IMR-90 (cell line): ENCODE data around the gene MCF2L2.

ENCODE experiments used
- CEBPB ChIP-seq: IDR thresholded peaks from 2 replicates; pipeline ENCODE4 v1.6.1; 2012; ENCODE audit warnings: low read depth, low read length, improper control_type of control experiment
- CHD1 ChIP-seq: IDR thresholded peaks from 2 replicates; pipeline ENCODE4 v1.6.1; 2012; ENCODE audit warnings: low read depth, low read length, improper control_type of control experiment
- ELK1 ChIP-seq: fragments of 150-350 bp; IDR thresholded peaks from 2 replicates; pipeline ENCODE4 v1.6.1; 2016; ENCODE audit warnings: low read depth, mild to moderate bottlenecking, low read length, moderate library complexity, borderline replicate concordance
- MAFK ChIP-seq: IDR thresholded peaks from 2 replicates; pipeline ENCODE4 v1.6.1; 2012; ENCODE audit warnings: low read depth, low read length, improper control_type of control experiment
- MAZ ChIP-seq: IDR thresholded peaks from 2 replicates; pipeline ENCODE4 v1.6.1; 2012; ENCODE audit warnings: low read depth, mild to moderate bottlenecking, low read length, improper control_type of control experiment, moderate library complexity, borderline replicate concordance
- MXI1 ChIP-seq: IDR thresholded peaks from 2 replicates; pipeline ENCODE4 v1.6.1; 2012; ENCODE audit warnings: low read depth, mild to moderate bottlenecking, low read length, moderate library complexity, borderline replicate concordance
- POLR2A ChIP-seq: IDR thresholded peaks from 2 replicates; pipeline ENCODE4 v1.6.1; 2012; ENCODE audit warnings: mild to moderate bottlenecking, low read depth, low read length
- RAD21 ChIP-seq: IDR thresholded peaks from 2 replicates; pipeline ENCODE4 v1.6.1; 2012; ENCODE audit warnings: low read length, improper control_type of control experiment
- RFX5 ChIP-seq: IDR thresholded peaks from 2 replicates; pipeline ENCODE4 v1.8.0; 2012; ENCODE audit warnings: low read depth, mild to moderate bottlenecking, low read length, moderate library complexity
- SMC3 ChIP-seq: fragments of 150-350 bp; IDR thresholded peaks from 2 replicates; pipeline ENCODE4 v1.6.1; 2016; ENCODE audit warnings: low read depth, mild to moderate bottlenecking, antibody characterized with exemption, low read length, moderate library complexity
- TF ChIP-seq, protein P1 (sequence below): conservative IDR thresholded peaks from 2 replicates; pipeline ENCODE4 v1.5.1; 2012; ENCODE audit warnings: mild to moderate bottlenecking, low read depth, low read length, improper control_type of control experiment
- TF ChIP-seq, protein P2 (sequence below): fragments of 150-350 bp; IDR thresholded peaks from 2 replicates; pipeline ENCODE4 v1.6.1; 2017; ENCODE audit warnings: mild to moderate bottlenecking, antibody characterized with exemption, low read length, low read depth

DNA sequence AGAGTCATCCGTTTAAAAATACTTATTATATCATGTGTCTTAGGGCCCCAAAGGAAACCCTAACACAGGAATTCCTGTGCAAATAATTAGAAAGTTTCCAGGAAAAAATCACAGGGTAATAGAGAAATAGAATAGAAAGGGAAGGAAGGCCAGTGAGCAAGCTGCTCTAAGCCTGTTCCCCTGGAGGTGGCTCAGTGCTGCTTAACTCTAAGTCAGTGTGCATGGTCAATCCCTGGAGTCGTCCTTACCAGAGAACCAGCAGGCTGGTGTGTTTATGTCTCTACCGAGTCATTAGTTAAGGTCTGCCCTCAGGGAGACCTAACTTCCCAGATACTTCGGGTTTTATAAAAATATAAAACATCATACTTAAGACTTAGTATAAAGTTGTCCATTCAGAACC, 21.0 kb upstream of the MCF2L2 start:
- TF ChIP-seq CHD1 (no peak), MAFK (no peak), SMC3 (no peak), RAD21 (no peak), POLR2A (no peak), CEBPB (no peak), MXI1 (no peak), ELK1 (no peak), MAZ (no peak), RFX5 (no peak)
- TF ChIP-seq, protein P1, sequence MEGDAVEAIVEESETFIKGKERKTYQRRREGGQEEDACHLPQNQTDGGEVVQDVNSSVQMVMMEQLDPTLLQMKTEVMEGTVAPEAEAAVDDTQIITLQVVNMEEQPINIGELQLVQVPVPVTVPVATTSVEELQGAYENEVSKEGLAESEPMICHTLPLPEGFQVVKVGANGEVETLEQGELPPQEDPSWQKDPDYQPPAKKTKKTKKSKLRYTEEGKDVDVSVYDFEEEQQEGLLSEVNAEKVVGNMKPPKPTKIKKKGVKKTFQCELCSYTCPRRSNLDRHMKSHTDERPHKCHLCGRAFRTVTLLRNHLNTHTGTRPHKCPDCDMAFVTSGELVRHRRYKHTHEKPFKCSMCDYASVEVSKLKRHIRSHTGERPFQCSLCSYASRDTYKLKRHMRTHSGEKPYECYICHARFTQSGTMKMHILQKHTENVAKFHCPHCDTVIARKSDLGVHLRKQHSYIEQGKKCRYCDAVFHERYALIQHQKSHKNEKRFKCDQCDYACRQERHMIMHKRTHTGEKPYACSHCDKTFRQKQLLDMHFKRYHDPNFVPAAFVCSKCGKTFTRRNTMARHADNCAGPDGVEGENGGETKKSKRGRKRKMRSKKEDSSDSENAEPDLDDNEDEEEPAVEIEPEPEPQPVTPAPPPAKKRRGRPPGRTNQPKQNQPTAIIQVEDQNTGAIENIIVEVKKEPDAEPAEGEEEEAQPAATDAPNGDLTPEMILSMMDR: no peak
- TF ChIP-seq, protein P2, sequence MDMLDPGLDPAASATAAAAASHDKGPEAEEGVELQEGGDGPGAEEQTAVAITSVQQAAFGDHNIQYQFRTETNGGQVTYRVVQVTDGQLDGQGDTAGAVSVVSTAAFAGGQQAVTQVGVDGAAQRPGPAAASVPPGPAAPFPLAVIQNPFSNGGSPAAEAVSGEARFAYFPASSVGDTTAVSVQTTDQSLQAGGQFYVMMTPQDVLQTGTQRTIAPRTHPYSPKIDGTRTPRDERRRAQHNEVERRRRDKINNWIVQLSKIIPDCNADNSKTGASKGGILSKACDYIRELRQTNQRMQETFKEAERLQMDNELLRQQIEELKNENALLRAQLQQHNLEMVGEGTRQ: no peak
